ENCODE results near the gene KLF13. TPM values are rescaled to one million over a fixed set of nuclear protein-coding genes. Genes with fewer than 3 reads are reported as not detected.

KLF13 gene
- total RNA-seq, 1 experiment from 2014 or later: 32.9 TPM

- H3K36me3 ChIP-seq (ENCODE audit: insufficient read depth, low read length): no peaks in the 10 kb centered on the region
- H3K79me2 ChIP-seq (ENCODE audit: low read length): no peaks in the 10 kb centered on the region
- no peaks in the 10 kb centered on the region for H3K9me2 ChIP-seq (replicated peaks; ENCODE audit: insufficient read depth, low read length)
- H3K27me3 ChIP-seq (ENCODE audit: low read length): no peaks in the 10 kb centered on the region
- H3K4me2 ChIP-seq (ENCODE audit: low read depth, low read length, poor library complexity, severe bottlenecking): peak overlapping the region; percentile 91
- H3K4me1 ChIP-seq (ENCODE audit: low read length): peaks cover 90% of the 10 kb centered on the region
- peak overlapping the region; percentile 97 for H3K27ac ChIP-seq (ENCODE audit: low read length)
- no peak overlapping the region for H2AFZ ChIP-seq (ENCODE audit: low read length)
- no peaks in the 10 kb centered on the region for H3K9me3 ChIP-seq (ENCODE audit: low read length)
- DNase-seq: peak; percentile 95
- H4K20me1 ChIP-seq (ENCODE audit: insufficient read depth, low read depth, low read length): no peaks in the 10 kb centered on the region
- H3K9ac ChIP-seq (ENCODE audit: low read length): peak overlapping the region; percentile 79
- H3K4me3 ChIP-seq (ENCODE audit: low read length): peak overlapping the region; percentile 67
Observed at GRCh38 chr15:31302778-31303725, 23.6 kb upstream of the KLF13 start.

GRCh38 chr15:31303726-31304648 is 22.6 kb upstream of the KLF13 start:
- no peaks in the 10 kb centered on the region for H3K36me3 ChIP-seq (ENCODE audit: insufficient read depth, low read length)
- H3K9me2 ChIP-seq (replicated peaks; ENCODE audit: insufficient read depth, low read length): no peaks in the 10 kb centered on the region
- peak overlapping the region; percentile 35; the same call in 1 of the 2 replicates for H3K4me3 ChIP-seq (ENCODE audit: low read length)
- H3K27ac ChIP-seq (ENCODE audit: low read length): peak overlapping the region; percentile 97
- H3K9me3 ChIP-seq (ENCODE audit: low read length): no peaks in the 10 kb centered on the region
- peak overlapping the region; percentile 70 for H3K9ac ChIP-seq (ENCODE audit: low read length)
- H3K79me2 ChIP-seq (ENCODE audit: low read length): no peaks in the 10 kb centered on the region
- peaks cover 96% of the 10 kb centered on the region for H3K4me1 ChIP-seq (ENCODE audit: low read length)
- no peaks in the 10 kb centered on the region for H4K20me1 ChIP-seq (ENCODE audit: insufficient read depth, low read depth, low read length)
- DNase-seq: peak; percentile 63
- H3K4me2 ChIP-seq (ENCODE audit: low read depth, low read length, poor library complexity, severe bottlenecking): peak overlapping the region; percentile 91
- H3K27me3 ChIP-seq (ENCODE audit: low read length): no peaks in the 10 kb centered on the region
- H2AFZ ChIP-seq (ENCODE audit: low read length): no peak overlapping the region

- Histone ChIP-seq H3K9me2 (replicated peaks; ENCODE audit: insufficient read depth, low read length) (no peaks in the 10 kb centered on the region), H2AFZ (ENCODE audit: low read length) (no peak overlapping the region), H3K27me3 (ENCODE audit: low read length) (no peaks in the 10 kb centered on the region), H3K4me3 (ENCODE audit: low read length) (no peak overlapping the region), H4K20me1 (ENCODE audit: insufficient read depth, low read depth, low read length) (no peaks in the 10 kb centered on the region), H3K36me3 (ENCODE audit: insufficient read depth, low read length) (no peaks in the 10 kb centered on the region), H3K79me2 (ENCODE audit: low read length) (no peaks in the 10 kb centered on the region), H3K4me1 (ENCODE audit: low read length) (peaks cover 95% of the 10 kb centered on the region), H3K4me2 (ENCODE audit: low read depth, low read length, poor library complexity, severe bottlenecking) (peak overlapping the region; percentile 91), H3K27ac (ENCODE audit: low read length) (peak overlapping the region; percentile 97), H3K9ac (ENCODE audit: low read length) (peak overlapping the region; percentile 70), H3K9me3 (ENCODE audit: low read length) (no peaks in the 10 kb centered on the region)
- peak; percentile 79 for DNase-seq
Observed at GRCh38 chr15:31304751-31305365, 21.8 kb upstream of the KLF13 start.

GRCh38 chr15:31305375-31305774 is 21.3 kb upstream of the KLF13 start:
- Histone ChIP-seq H3K36me3 (ENCODE audit: insufficient read depth, low read length) (no peaks in the 10 kb centered on the region), H3K9me2 (replicated peaks; ENCODE audit: insufficient read depth, low read length) (no peaks in the 10 kb centered on the region), H3K4me1 (ENCODE audit: low read length) (peaks cover 92% of the 10 kb centered on the region), H3K79me2 (ENCODE audit: low read length) (no peaks in the 10 kb centered on the region), H3K27ac (ENCODE audit: low read length) (peak overlapping the region; percentile 97), H3K4me2 (ENCODE audit: low read depth, low read length, poor library complexity, severe bottlenecking) (peak overlapping the region; percentile 67), H3K9me3 (ENCODE audit: low read length) (no peaks in the 10 kb centered on the region), H3K9ac (ENCODE audit: low read length) (peak overlapping the region; percentile 70; the same call in 1 of the 2 replicates), H2AFZ (ENCODE audit: low read length) (no peak overlapping the region), H4K20me1 (ENCODE audit: insufficient read depth, low read depth, low read length) (no peaks in the 10 kb centered on the region), H3K27me3 (ENCODE audit: low read length) (no peaks in the 10 kb centered on the region), H3K4me3 (ENCODE audit: low read length) (no peak overlapping the region)
- DNase-seq: no peak

- H3K9me3 ChIP-seq (ENCODE audit: low read length): no peaks in the 10 kb centered on the region
- H3K4me3 ChIP-seq (ENCODE audit: low read length): peak overlapping the region; percentile 56
- H3K4me2 ChIP-seq (ENCODE audit: low read depth, low read length, poor library complexity, severe bottlenecking): peak overlapping the region; percentile 67
- no peaks in the 10 kb centered on the region for H3K9me2 ChIP-seq (replicated peaks; ENCODE audit: insufficient read depth, low read length)
- peaks cover 87% of the 10 kb centered on the region for H3K4me1 ChIP-seq (ENCODE audit: low read length)
- H3K27ac ChIP-seq (ENCODE audit: low read length): peak overlapping the region; percentile 97
- H4K20me1 ChIP-seq (ENCODE audit: insufficient read depth, low read depth, low read length): no peaks in the 10 kb centered on the region
- H3K36me3 ChIP-seq (ENCODE audit: insufficient read depth, low read length): no peaks in the 10 kb centered on the region
- no peak for DNase-seq
- H2AFZ ChIP-seq (ENCODE audit: low read length): no peak overlapping the region
- no peaks in the 10 kb centered on the region for H3K27me3 ChIP-seq (ENCODE audit: low read length)
- H3K79me2 ChIP-seq (ENCODE audit: low read length): no peaks in the 10 kb centered on the region
- peak overlapping the region; percentile 70 for H3K9ac ChIP-seq (ENCODE audit: low read length)
Observed at GRCh38 chr15:31305796-31306425, 20.7 kb upstream of the KLF13 start.

GRCh38 chr15:31306426-31307269 is 20.0 kb upstream of the KLF13 start:
- H3K4me1 ChIP-seq (ENCODE audit: low read length): peaks cover 80% of the 10 kb centered on the region
- no peaks in the 10 kb centered on the region for H3K9me3 ChIP-seq (ENCODE audit: low read length)
- no peaks in the 10 kb centered on the region for H4K20me1 ChIP-seq (ENCODE audit: insufficient read depth, low read depth, low read length)
- H3K9ac ChIP-seq (ENCODE audit: low read length): peak overlapping the region; percentile 70
- peak; percentile 85 for DNase-seq
- no peak overlapping the region for H2AFZ ChIP-seq (ENCODE audit: low read length)
- no peaks in the 10 kb centered on the region for H3K79me2 ChIP-seq (ENCODE audit: low read length)
- no peaks in the 10 kb centered on the region for H3K27me3 ChIP-seq (ENCODE audit: low read length)
- H3K27ac ChIP-seq (ENCODE audit: low read length): peak overlapping the region; percentile 97
- peak overlapping the region; percentile 67 for H3K4me2 ChIP-seq (ENCODE audit: low read depth, low read length, poor library complexity, severe bottlenecking)
- no peaks in the 10 kb centered on the region for H3K9me2 ChIP-seq (replicated peaks; ENCODE audit: insufficient read depth, low read length)
- peak overlapping the region; percentile 56 for H3K4me3 ChIP-seq (ENCODE audit: low read length)
- H3K36me3 ChIP-seq (ENCODE audit: insufficient read depth, low read length): no peaks in the 10 kb centered on the region

Measured in Karpas-422 (cell line).